Islet of Langerhans (tissue), 1 donor: ENCODE data around the gene CYP2C18.
"Not testable (repeated sequence)": the region's sequence is repeated elsewhere in the genome, so short reads cannot be mapped to it uniquely, and the experiment has no call there.

Experiments
- FAIRE-seq: peaks from one replicate; lab custom pipeline; 2011; peaks lifted over from hg19 to GRCh38; lab: Jason Lieb, UNC

Gene CYP2C18

GRCh38 chr10:94683214-94684054 lies at the start of gene CYP2C18:
Gene CYP2C18 (plus strand): TSS chr10:94683729. CDS start chr10:94683820, 91 bp downstream.
- FAIRE-seq: no peak

- not testable (repeated sequence) for FAIRE-seq
Observed at GRCh38 chr10:94638097-94638496, 45.4 kb upstream of the CYP2C18 start.

GRCh38 chr10:94639902-94640301 lies 43.6 kb upstream of the CYP2C18 start:
- FAIRE-seq: no peak

- FAIRE-seq: no peak
Observed at GRCh38 chr10:94640562-94640961, 43.0 kb upstream of the CYP2C18 start.

GRCh38 chr10:94641480-94641879 lies 42.0 kb upstream of the CYP2C18 start:
- FAIRE-seq: no peak

GRCh38 chr10:94644352-94644751 lies 39.2 kb upstream of the CYP2C18 start:
- no peak for FAIRE-seq

- FAIRE-seq: no peak
Observed at GRCh38 chr10:94645285-94645684, 38.2 kb upstream of the CYP2C18 start.

GRCh38 chr10:94655201-94655600 lies 28.3 kb upstream of the CYP2C18 start:
- not testable (repeated sequence) for FAIRE-seq

- not testable (repeated sequence) for FAIRE-seq
Observed at GRCh38 chr10:94663061-94663460, 20.5 kb upstream of the CYP2C18 start.

- no peak for FAIRE-seq
Observed at GRCh38 chr10:94666391-94667102, 17.0 kb upstream of the CYP2C18 start.

- no peak for FAIRE-seq
Observed at GRCh38 chr10:94673614-94674321, 9.8 kb upstream of the CYP2C18 start.

GRCh38 chr10:94676496-94676895 lies 7.0 kb upstream of the CYP2C18 start:
- FAIRE-seq: no peak

- no peak for FAIRE-seq
Observed at GRCh38 chr10:94677691-94678090, 5.8 kb upstream of the CYP2C18 start.

GRCh38 chr10:94678475-94678874 lies 5.1 kb upstream of the CYP2C18 start:
- FAIRE-seq: no peak

- peak; percentile 9 for FAIRE-seq
Observed at GRCh38 chr10:94680544-94680943, 3.0 kb upstream of the CYP2C18 start.

GRCh38 chr10:94682636-94683035 lies 893 bp upstream of the CYP2C18 start:
- not testable (repeated sequence) for FAIRE-seq

- no peak for FAIRE-seq
Observed at GRCh38 chr10:94687625-94688248, 4.2 kb downstream of the CYP2C18 start.

- no peak for FAIRE-seq
Observed at GRCh38 chr10:94706089-94706488, 22.6 kb downstream of the CYP2C18 start.

- FAIRE-seq: no peak
Observed at GRCh38 chr10:94710578-94710977, 27.0 kb downstream of the CYP2C18 start.

- FAIRE-seq: no peak
Observed at GRCh38 chr10:94725871-94726270, 42.3 kb downstream of the CYP2C18 start.

- no peak for FAIRE-seq
Observed at GRCh38 chr10:94735197-94735596, 51.7 kb downstream of the CYP2C18 start.

- no peak for FAIRE-seq
Observed at GRCh38 chr10:94738588-94738987, 55.1 kb downstream of the CYP2C18 start.
